ENCODE measurements around the gene ZNF592. TPM values are rescaled to one million over a fixed set of nuclear protein-coding genes. Genes with fewer than 3 reads are reported as not detected.

ZNF592 gene
- total RNA-seq, 2 donors from 2014 or later = 9.7 to 18.4 TPM

- peaks cover 0 to 20% of the 10 kb centered on the region in 2 donors for H3K4me1 ChIP-seq
- no peak overlapping the region for H3K4me3 ChIP-seq
- H3K27me3 ChIP-seq = no peaks in the 10 kb centered on the region
- TF ChIP-seq, protein P1, sequence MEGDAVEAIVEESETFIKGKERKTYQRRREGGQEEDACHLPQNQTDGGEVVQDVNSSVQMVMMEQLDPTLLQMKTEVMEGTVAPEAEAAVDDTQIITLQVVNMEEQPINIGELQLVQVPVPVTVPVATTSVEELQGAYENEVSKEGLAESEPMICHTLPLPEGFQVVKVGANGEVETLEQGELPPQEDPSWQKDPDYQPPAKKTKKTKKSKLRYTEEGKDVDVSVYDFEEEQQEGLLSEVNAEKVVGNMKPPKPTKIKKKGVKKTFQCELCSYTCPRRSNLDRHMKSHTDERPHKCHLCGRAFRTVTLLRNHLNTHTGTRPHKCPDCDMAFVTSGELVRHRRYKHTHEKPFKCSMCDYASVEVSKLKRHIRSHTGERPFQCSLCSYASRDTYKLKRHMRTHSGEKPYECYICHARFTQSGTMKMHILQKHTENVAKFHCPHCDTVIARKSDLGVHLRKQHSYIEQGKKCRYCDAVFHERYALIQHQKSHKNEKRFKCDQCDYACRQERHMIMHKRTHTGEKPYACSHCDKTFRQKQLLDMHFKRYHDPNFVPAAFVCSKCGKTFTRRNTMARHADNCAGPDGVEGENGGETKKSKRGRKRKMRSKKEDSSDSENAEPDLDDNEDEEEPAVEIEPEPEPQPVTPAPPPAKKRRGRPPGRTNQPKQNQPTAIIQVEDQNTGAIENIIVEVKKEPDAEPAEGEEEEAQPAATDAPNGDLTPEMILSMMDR (IDR thresholded peaks at IDR 0.05) = no peak
- no peaks in the 10 kb centered on the region for H3K9me3 ChIP-seq
- H3K27ac ChIP-seq = no peak overlapping the region
- DNase-seq (ENCODE audit: low spot score) = no peak
- H3K36me3 ChIP-seq = no peaks in the 10 kb centered on the region
Measured at GRCh38 chr15:84813435-84813834, 65.0 kb downstream of the ZNF592 start.

- Histone ChIP-seq H3K27me3 (no peaks in the 10 kb centered on the region), H3K4me3 (no peak overlapping the region), H3K9me3 (no peaks in the 10 kb centered on the region), H3K36me3 (no peaks in the 10 kb centered on the region), H3K4me1 (peaks cover 0 to 25% of the 10 kb centered on the region in 2 donors), H3K27ac (no peak overlapping the region)
- TF ChIP-seq, protein P1 (IDR thresholded peaks at IDR 0.05) = no peak
- no peak for DNase-seq (ENCODE audit: low spot score)
Measured at GRCh38 chr15:84813931-84814330, 65.5 kb downstream of the ZNF592 start.

GRCh38 chr15:84814916-84815315 lies 66.5 kb downstream of the ZNF592 start:
- no peak overlapping the region for H3K27ac ChIP-seq
- peaks cover 0 to 32% of the 10 kb centered on the region in 2 donors for H3K4me1 ChIP-seq
- DNase-seq (ENCODE audit: low spot score) = no peak
- no peaks in the 10 kb centered on the region for H3K9me3 ChIP-seq
- TF ChIP-seq, protein P1 (IDR thresholded peaks at IDR 0.05) = no peak
- H3K27me3 ChIP-seq = no peaks in the 10 kb centered on the region
- no peaks in the 10 kb centered on the region for H3K36me3 ChIP-seq
- H3K4me3 ChIP-seq = no peak overlapping the region

GRCh38 chr15:84816694-84817465 lies 68.5 kb downstream of the ZNF592 start, which contains the start of gene ALPK3:
ALPK3 (plus strand) TSS chr15:84817356; CDS start chr15:84817453, 97 bp downstream.
- no peaks in the 10 kb centered on the region for H3K27me3 ChIP-seq
- no peaks in the 10 kb centered on the region for H3K36me3 ChIP-seq
- no peaks in the 10 kb centered on the region for H3K9me3 ChIP-seq
- DNase-seq (ENCODE audit: low spot score) = peak; percentile 74
- peak within 1 kb of the TSS; percentile 89 to 93 for H3K27ac ChIP-seq
- peak within 1 kb of the TSS; percentile 59 to 71 for H3K4me3 ChIP-seq
- peaks cover 0 to 51% of the 10 kb centered on the region in 2 donors for H3K4me1 ChIP-seq
- TF ChIP-seq, protein P1 (IDR thresholded peaks at IDR 0.05) = peak; percentile 18 to 58

- H3K9me3 ChIP-seq = no peaks in the 10 kb centered on the region
- H3K36me3 ChIP-seq = no peaks in the 10 kb centered on the region
- no peaks in the 10 kb centered on the region for H3K27me3 ChIP-seq
- peak overlapping the region; percentile 59 to 71 for H3K4me3 ChIP-seq
- peaks cover 0 to 58% of the 10 kb centered on the region in 2 donors for H3K4me1 ChIP-seq
- TF ChIP-seq, protein P1 (IDR thresholded peaks at IDR 0.05) = no peak
- no peak for DNase-seq (ENCODE audit: low spot score)
- peak overlapping the region; percentile 89 to 93 for H3K27ac ChIP-seq
Measured at GRCh38 chr15:84817466-84818081, 69.2 kb downstream of the ZNF592 start.
